HCT116 (cell line): Measurements from ENCODE around the gene AIRE.

Experiments used
- CBX3 ChIP-seq: IDR thresholded peaks from 2 replicates; pipeline ENCODE4 v1.6.1; 2012; ENCODE audit warnings: low read depth
- CEBPB ChIP-seq: IDR thresholded peaks from 2 replicates; pipeline ENCODE4 v1.6.1; 2012; ENCODE audit warnings: low read depth
- CTCF ChIP-seq, 3 experiments: fragments of 200-600 bp in 1 of 3; sonication (generic) in 1 of 3; IDR thresholded peaks in 2 of 3; conservative IDR thresholded peaks in 1 of 3; 2 replicates each; pipeline ENCODE4 v1.5.1; 2012 to 2017; ENCODE audit warnings: low read depth in 2 of 3, low read length in 2 of 3, antibody characterized with exemption in 1 of 3, borderline replicate concordance in 1 of 3, control low read depth in 1 of 3, mild to moderate bottlenecking in 1 of 3, mixed read lengths in 1 of 3, mixed run types in 1 of 3, moderate library complexity in 1 of 3; ENCODE audit not compliant: insufficient read depth in 1 of 3
- EZH2 ChIP-seq: fragments of 200-600 bp; sonication (generic); IDR thresholded peaks from 2 replicates; pipeline ENCODE4 v1.6.1; 2017; ENCODE audit warnings: antibody characterized with exemption, mixed run types
- EZH2phosphoT487 ChIP-seq: fragments of 200-600 bp; IDR thresholded peaks from 2 replicates; pipeline ENCODE4 v1.6.1; 2018; ENCODE audit warnings: antibody characterized with exemption, borderline replicate concordance
- POLR2A ChIP-seq: IDR thresholded peaks from 2 replicates; pipeline ENCODE4 v1.7.0; 2011; ENCODE audit warnings: borderline replicate concordance; ENCODE audit not compliant: insufficient read depth, insufficient read length; ENCODE audit errors: extremely low read depth
- POLR2AphosphoS5 ChIP-seq: IDR thresholded peaks from 2 replicates; pipeline ENCODE4 v1.6.1; 2011; ENCODE audit warnings: mild to moderate bottlenecking, low read depth, low read length, moderate library complexity
- RAD21 ChIP-seq: IDR thresholded peaks from 2 replicates; pipeline ENCODE4 v1.6.1; 2012; ENCODE audit warnings: low read depth, mild to moderate bottlenecking
- SIN3A ChIP-seq: IDR thresholded peaks from 2 replicates; pipeline ENCODE4 v1.6.1; 2012; ENCODE audit warnings: low read depth
- YY1 ChIP-seq: IDR thresholded peaks from 2 replicates; pipeline ENCODE4 v1.6.1; 2011; ENCODE audit warnings: low read length, low read depth, moderate library complexity, mild to moderate bottlenecking; ENCODE audit not compliant: insufficient replicate concordance; ENCODE audit errors: extremely low read depth

DNA sequence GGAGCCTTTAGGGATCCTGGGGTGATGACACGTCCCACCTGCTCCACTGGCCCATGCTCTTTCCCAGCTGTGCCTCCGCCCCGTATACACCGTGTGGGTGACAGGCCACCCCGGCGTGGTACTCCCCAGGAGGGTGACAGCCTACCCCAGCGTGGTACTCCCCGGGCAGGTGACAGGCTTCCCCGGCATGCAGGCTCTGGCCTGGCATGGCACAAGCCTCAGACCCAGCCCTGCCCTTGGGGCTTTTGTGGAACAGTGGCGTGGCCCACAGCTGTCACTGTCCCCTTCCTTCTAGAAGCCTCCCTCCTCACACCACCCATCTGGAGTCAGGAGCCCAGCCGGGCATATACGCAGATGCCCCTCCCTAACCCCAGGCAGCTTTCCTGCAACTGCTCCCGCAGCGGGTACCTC, 9.5 kb downstream of the AIRE start:
- TF ChIP-seq EZH2phosphoT487 (no peak), CTCF (IDR thresholded peaks at IDR 0.05 in 2 of 3, conservative IDR thresholded peaks at IDR 0.05 in 1 of 3; ENCODE audit: borderline replicate concordance in 1 of 3, insufficient read depth in 1 of 3, low read depth in 2 of 3, low read length in 2 of 3) (no peak), POLR2A (no peak), YY1 (no peak), POLR2AphosphoS5 (no peak), EZH2 (no peak), SIN3A (no peak), CBX3 (no peak), CEBPB (no peak), RAD21 (no peak)
